Hepatocyte (in vitro differentiated cells): Measurements from ENCODE around the gene OR14C36. TPM values are rescaled to one million over a fixed set of nuclear protein-coding genes. Genes with fewer than 3 reads are reported as not detected.

Experiments
- DNase-seq: peaks from one replicate; pipeline ENCODE4 v3.0.0-alpha.2; 2016; ENCODE audit warnings: low spot score
- H2AFZ ChIP-seq: fragments of 200-600 bp; sonication (generic); 2 replicates; pipeline ENCODE4 v1.6.0; 2016; ENCODE audit warnings: antibody characterized with exemption, mild to moderate bottlenecking
- H3K27ac ChIP-seq: fragments of 200-600 bp; sonication (generic); 2 replicates; pipeline ENCODE4 v1.5.1; 2016; ENCODE audit warnings: mild to moderate bottlenecking
- H3K27me3 ChIP-seq: fragments of 200-600 bp; sonication (generic); 2 replicates; pipeline ENCODE4 v1.6.1; 2016
- H3K36me3 ChIP-seq: fragments of 200-600 bp; sonication (generic); replicated peaks from 2 replicates; pipeline ENCODE4 v1.5.1; 2016; ENCODE audit warnings: low read depth; ENCODE audit not compliant: insufficient read depth
- H3K4me1 ChIP-seq: fragments of 200-600 bp; sonication (generic); 2 replicates; pipeline ENCODE4 v1.5.1; 2016; ENCODE audit warnings: mild to moderate bottlenecking, moderate library complexity; ENCODE audit not compliant: insufficient read depth
- H3K4me2 ChIP-seq: fragments of 200-600 bp; sonication (generic); 2 replicates; pipeline ENCODE4 v1.6.0; 2016
- H3K4me3 ChIP-seq: fragments of 200-600 bp; sonication (generic); 2 replicates; pipeline ENCODE4 v1.5.1; 2016; ENCODE audit warnings: mild to moderate bottlenecking
- H3K79me2 ChIP-seq: fragments of 200-600 bp; sonication (generic); 2 replicates; pipeline ENCODE4 v1.6.0; 2017; ENCODE audit warnings: mild to moderate bottlenecking
- H3K9me2 ChIP-seq: fragments of 200-600 bp; sonication (generic); replicated peaks from 2 replicates; pipeline ENCODE4 v1.6.0; 2017; ENCODE audit warnings: mild to moderate bottlenecking; ENCODE audit not compliant: insufficient read depth
- H3K9me3 ChIP-seq: fragments of 200-600 bp; sonication (generic); 2 replicates; pipeline ENCODE4 v1.5.1; 2016; ENCODE audit warnings: low read depth, mild to moderate bottlenecking
- H4K20me1 ChIP-seq: fragments of 200-600 bp; sonication (generic); 2 replicates; pipeline ENCODE4 v1.6.0; 2016; ENCODE audit warnings: mild to moderate bottlenecking; ENCODE audit not compliant: insufficient read depth, poor library complexity, severe bottlenecking
- EZH2 ChIP-seq: fragments of 200-600 bp; sonication (generic); IDR thresholded peaks from 2 replicates; pipeline ENCODE4 v1.6.1; 2016; ENCODE audit warnings: antibody characterized with exemption, mild to moderate bottlenecking, borderline replicate concordance
- EZH2phosphoT487 ChIP-seq: fragments of 200-600 bp; sonication (generic); IDR thresholded peaks from one replicate; pipeline ENCODE4 v1.6.1; 2018; ENCODE audit warnings: antibody characterized with exemption, mild to moderate bottlenecking, low read depth, moderate library complexity; ENCODE audit not compliant: unreplicated experiment, severe bottlenecking
- WGBS: methylation state at CpG from one replicate; pipeline ENCODE4 v1.1.6; 2016; ENCODE audit warnings: low lambda C conversion rate; ENCODE audit errors: missing lambda C conversion rate; 5-methylcytosine and 5-hydroxymethylcytosine counted together
- polyA plus RNA-seq: library from polyadenylated mRNA; unstranded; fragments of >200 nt; fragmentation: Nextera tagmentation; extraction: Ambion mirVana; gene quantifications from 2 replicates; pipeline ENCODE4 v1.2.1, GENCODE V29; 2016
- total RNA-seq: library from RNA; depleted of rRNA; stranded (reverse); fragments of >200 nt; gene quantifications from 2 replicates; pipeline ENCODE4 v1.2.3, GENCODE V29; 2014
- TF ChIP-seq, protein P1 (sequence below): fragments of 200-600 bp; sonication (generic); IDR thresholded peaks from 2 replicates; pipeline ENCODE4 v1.5.1; 2016; ENCODE audit warnings: antibody characterized with exemption, mild to moderate bottlenecking; ENCODE audit not compliant: poor library complexity

The OR14C36 gene
- total and polyA plus RNA-seq, 2 experiments from 2014 or later, result not detected

DNA sequence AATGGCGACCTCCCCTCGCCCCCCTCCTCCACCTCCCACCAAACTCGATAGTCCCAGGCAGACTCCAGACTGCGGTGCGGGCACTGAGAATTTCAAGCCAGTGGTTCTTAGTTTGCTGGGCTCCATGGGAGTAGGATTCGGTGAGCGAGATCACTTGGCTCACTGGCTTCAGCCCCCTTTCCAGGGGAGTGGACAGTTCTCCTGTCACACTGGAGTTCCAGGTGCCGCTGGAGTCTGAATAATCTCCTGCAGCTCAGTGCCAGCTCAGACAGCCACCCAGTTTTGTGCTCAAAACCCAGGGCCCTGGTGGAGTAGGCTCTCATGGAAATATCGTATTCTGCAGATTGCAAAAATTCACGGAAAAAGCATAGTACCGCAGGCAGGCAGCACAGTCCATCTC, 31.8 kb upstream of the OR14C36 start:
- Histone ChIP-seq H3K9me3 (no peaks in the 10 kb centered on the region), H3K9me2 (no peaks in the 10 kb centered on the region), H3K4me1 (no peaks in the 10 kb centered on the region), H3K36me3 (no peaks in the 10 kb centered on the region), H4K20me1 (no peaks in the 10 kb centered on the region), H3K4me3 (no peak overlapping the region), H2AFZ (no peak overlapping the region), H3K27ac (no peak overlapping the region), H3K27me3 (no peaks in the 10 kb centered on the region), H3K79me2 (no peaks in the 10 kb centered on the region), H3K4me2 (no peak overlapping the region)
- 70% methylated on average over 11 of the region's 11 CpGs for WGBS
- DNase-seq, result no peak
- TF ChIP-seq, protein P1, sequence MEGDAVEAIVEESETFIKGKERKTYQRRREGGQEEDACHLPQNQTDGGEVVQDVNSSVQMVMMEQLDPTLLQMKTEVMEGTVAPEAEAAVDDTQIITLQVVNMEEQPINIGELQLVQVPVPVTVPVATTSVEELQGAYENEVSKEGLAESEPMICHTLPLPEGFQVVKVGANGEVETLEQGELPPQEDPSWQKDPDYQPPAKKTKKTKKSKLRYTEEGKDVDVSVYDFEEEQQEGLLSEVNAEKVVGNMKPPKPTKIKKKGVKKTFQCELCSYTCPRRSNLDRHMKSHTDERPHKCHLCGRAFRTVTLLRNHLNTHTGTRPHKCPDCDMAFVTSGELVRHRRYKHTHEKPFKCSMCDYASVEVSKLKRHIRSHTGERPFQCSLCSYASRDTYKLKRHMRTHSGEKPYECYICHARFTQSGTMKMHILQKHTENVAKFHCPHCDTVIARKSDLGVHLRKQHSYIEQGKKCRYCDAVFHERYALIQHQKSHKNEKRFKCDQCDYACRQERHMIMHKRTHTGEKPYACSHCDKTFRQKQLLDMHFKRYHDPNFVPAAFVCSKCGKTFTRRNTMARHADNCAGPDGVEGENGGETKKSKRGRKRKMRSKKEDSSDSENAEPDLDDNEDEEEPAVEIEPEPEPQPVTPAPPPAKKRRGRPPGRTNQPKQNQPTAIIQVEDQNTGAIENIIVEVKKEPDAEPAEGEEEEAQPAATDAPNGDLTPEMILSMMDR, result no peak
- TF ChIP-seq EZH2phosphoT487, result no peak

DNA sequence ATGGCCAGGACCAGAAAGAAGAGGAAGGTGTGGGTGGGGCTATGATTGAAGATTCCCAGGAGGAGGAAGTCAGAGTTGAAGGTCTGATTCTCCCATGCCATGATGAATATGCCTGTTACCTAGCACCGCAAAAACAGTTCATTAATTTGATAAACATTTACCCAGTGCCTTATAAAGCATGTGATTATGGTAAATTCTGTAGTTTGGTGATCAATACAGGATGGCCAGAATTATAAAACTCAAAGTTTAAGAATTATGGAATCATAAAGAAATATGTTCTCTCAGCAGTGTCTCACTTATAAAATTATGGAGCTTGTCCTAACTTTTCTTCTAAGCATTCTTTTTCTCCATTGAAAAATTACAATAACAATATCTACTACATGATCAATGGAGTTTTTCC, 24.1 kb upstream of the OR14C36 start, which contains the start of gene OR2M7:
Gene OR2M7 (minus strand): TSS at position 101 of the 400 bp plus-strand sequence. CDS start 0 bp downstream, at position 101.
- H3K9me3 ChIP-seq, result no peaks in the 10 kb centered on the region
- no peaks in the 10 kb centered on the region for H3K79me2 ChIP-seq
- H2AFZ ChIP-seq, result no peak within 1 kb of the TSS
- no peak within 1 kb of the TSS for H3K4me2 ChIP-seq
- no peak for DNase-seq
- 70% methylated on average over 1 of the region's 1 CpG for WGBS
- H3K27me3 ChIP-seq, result no peaks in the 10 kb centered on the region
- no peaks in the 10 kb centered on the region for H4K20me1 ChIP-seq
- H3K4me1 ChIP-seq, result no peaks in the 10 kb centered on the region
- no peaks in the 10 kb centered on the region for H3K9me2 ChIP-seq
- no peak within 1 kb of the TSS for H3K27ac ChIP-seq
- H3K36me3 ChIP-seq, result no peaks in the 10 kb centered on the region
- no peak for TF ChIP-seq EZH2phosphoT487
- TF ChIP-seq, protein P1, result no peak
- TF ChIP-seq EZH2, result no peak
- H3K4me3 ChIP-seq, result no peak within 1 kb of the TSS

DNA sequence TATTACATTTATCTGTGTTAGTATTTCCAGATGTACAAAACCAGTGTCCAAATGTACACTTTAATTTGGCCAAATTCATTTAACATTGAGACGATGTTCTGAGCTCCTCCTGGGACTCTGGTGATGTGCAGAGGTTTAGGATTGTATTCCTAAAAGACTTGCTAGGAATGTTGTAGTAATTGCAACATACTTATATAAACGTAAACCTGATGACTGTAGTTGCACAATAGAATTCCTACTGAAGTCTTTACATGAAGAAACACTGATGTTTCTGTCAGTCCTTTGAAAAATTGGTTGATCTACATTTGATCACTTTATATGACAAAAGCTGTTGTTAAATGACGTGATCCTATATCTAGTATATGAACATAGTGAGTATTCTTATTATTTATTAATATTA, 5.1 kb upstream of the OR14C36 start:
- 28% methylated on average over 3 of the region's 3 CpGs for WGBS
- no peak overlapping the region for H3K27ac ChIP-seq
- no peaks in the 10 kb centered on the region for H3K36me3 ChIP-seq
- H3K4me2 ChIP-seq, result no peak overlapping the region
- H2AFZ ChIP-seq, result no peak overlapping the region
- H4K20me1 ChIP-seq, result no peaks in the 10 kb centered on the region
- H3K9me3 ChIP-seq, result no peaks in the 10 kb centered on the region
- H3K4me3 ChIP-seq, result no peak overlapping the region
- H3K79me2 ChIP-seq, result no peaks in the 10 kb centered on the region
- no peaks in the 10 kb centered on the region for H3K4me1 ChIP-seq
- TF ChIP-seq, protein P1, result no peak
- TF ChIP-seq EZH2 (no peak), EZH2phosphoT487 (no peak)
- no peak for DNase-seq
- H3K9me2 ChIP-seq, result no peaks in the 10 kb centered on the region
- H3K27me3 ChIP-seq, result no peaks in the 10 kb centered on the region

DNA sequence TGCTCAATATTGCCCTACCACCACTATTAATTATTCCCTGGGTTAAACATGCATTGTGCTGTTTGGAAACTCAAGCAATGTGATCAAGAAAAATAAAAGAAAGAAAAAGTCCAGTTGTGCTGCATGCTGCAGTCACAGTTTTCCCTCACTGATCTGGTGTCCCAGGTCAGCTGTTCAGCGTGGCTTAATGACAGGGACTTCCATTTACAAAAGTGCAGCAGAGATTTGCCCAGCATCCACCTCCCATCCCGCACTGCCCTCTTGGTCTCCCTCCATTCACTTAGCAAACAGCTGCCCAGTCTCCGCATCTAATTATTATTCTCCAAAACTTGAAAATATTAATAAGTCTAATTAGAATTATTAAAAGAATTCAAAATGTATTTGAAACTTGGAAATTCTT, 10.8 kb downstream of the OR14C36 start:
- DNase-seq, result no peak
- Histone ChIP-seq H3K9me2 (no peaks in the 10 kb centered on the region), H3K27me3 (no peaks in the 10 kb centered on the region), H4K20me1 (no peaks in the 10 kb centered on the region), H2AFZ (no peak overlapping the region), H3K36me3 (no peaks in the 10 kb centered on the region), H3K4me1 (no peaks in the 10 kb centered on the region), H3K4me2 (no peak overlapping the region), H3K9me3 (no peaks in the 10 kb centered on the region), H3K79me2 (no peaks in the 10 kb centered on the region), H3K4me3 (no peak overlapping the region), H3K27ac (no peak overlapping the region)
- 40% methylated on average over 3 of the region's 3 CpGs for WGBS
- no peak for TF ChIP-seq EZH2
- TF ChIP-seq, protein P1, result no peak
- no peak for TF ChIP-seq EZH2phosphoT487
